Measurements from ENCODE around the gene VN1R5. TPM values are rescaled to one million over a fixed set of nuclear protein-coding genes. Genes with fewer than 3 reads are reported as not detected.

VN1R5 gene
- total and polyA plus RNA-seq, 2 of the 13 experiments (the other 11 are each of a cell fraction or from before 2014, with no cell fraction given): not detected

DNA sequence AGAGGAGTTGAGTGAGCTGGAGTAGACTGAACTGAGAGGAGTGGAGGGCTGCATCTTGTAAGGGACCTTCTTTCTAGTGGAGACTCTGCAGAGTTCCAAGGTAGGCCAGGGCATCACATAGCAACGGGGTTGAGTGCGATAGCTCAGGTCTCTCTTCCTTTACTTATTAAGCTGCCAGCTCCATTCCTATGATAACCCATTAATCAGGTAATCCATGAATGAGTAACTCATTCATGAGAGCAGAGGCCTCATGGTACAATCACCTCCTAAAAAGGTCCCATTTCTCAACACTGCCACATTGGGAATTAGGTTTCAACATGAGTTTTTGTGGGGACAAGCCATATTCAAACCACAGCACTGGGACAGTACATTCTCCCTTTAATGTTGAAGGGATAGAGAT, 21.3 kb downstream of the VN1R5 start:
- BruUV-seq (replicated peaks): no TSS peak
- ATAC-seq: no peak
- Histone ChIP-seq H3K9me3 (ENCODE audit: low read length) (no peaks in the 10 kb centered on the region), H3K4me2 (ENCODE audit: low read depth, low read length) (no peak overlapping the region), H3K79me2 (ENCODE audit: insufficient read depth, low read length) (no peaks in the 10 kb centered on the region), H2AFZ (ENCODE audit: low read length) (no peak overlapping the region), H3K27ac (ENCODE audit: extremely low read length, insufficient read depth, low read length) (no peak overlapping the region), H3K27me3 (ENCODE audit: control insufficient read depth in 1 of 2, insufficient read depth in 2 of 2, low read length in 2 of 2) (no peaks in the 10 kb centered on the region), H3K9ac (ENCODE audit: insufficient read depth, low read depth, low read length) (no peak overlapping the region), H3K4me1 (ENCODE audit: insufficient read depth, low read length) (peaks cover 9% of the 10 kb centered on the region), H3K4me3 (replicated peaks in 1 of 3; ENCODE audit: insufficient read depth in 1 of 3, low read depth in 2 of 3, low read length in 3 of 3) (no peak overlapping the region), H3K36me3 (replicated peaks in 1 of 2; ENCODE audit: control insufficient read depth in 1 of 2, insufficient read depth in 2 of 2, low read length in 2 of 2) (no peaks in the 10 kb centered on the region), H4K20me1 (ENCODE audit: insufficient read depth, low read length) (no peaks in the 10 kb centered on the region)
- CTCF ChIA-PET (ENCODE audit: low intra/inter-chr PET ratio, low total read pairs): no interaction called here
- intact Hi-C loops (cut with micrococcal nuclease; ENCODE audit: unreplicated experiment): no loop called here
- POLR2A ChIA-PET: no interaction called here
- FAIRE-seq: no peak
- no peak for DNase-seq (ENCODE audit: low spot score)
- in situ Hi-C loops (cut with HindIII; ENCODE audit: extremely low pct_ligation_motif_present, low pct_unique_long_range_greater_than_20kb): no loop called here
- TF ChIP-seq HDAC1 (CRISPR knock-in tag; IDR thresholded peaks at IDR 0.05) (no peak), ARID2 (CRISPR knock-in tag; IDR thresholded peaks at IDR 0.05; ENCODE audit: borderline replicate concordance) (no peak), TCF7L2 (IDR thresholded peaks at IDR 0.05; ENCODE audit: low read depth, low read length) (no peak), SMARCC2 (IDR thresholded peaks at IDR 0.05) (no peak), ZFP62 (CRISPR knock-in tag; IDR thresholded peaks at IDR 0.05) (no peak), KLF9 (CRISPR knock-in tag; IDR thresholded peaks at IDR 0.05; ENCODE audit: low read depth) (no peak), MATR3 (CRISPR knock-in tag; IDR thresholded peaks at IDR 0.05) (no peak), ZNF10 (CRISPR knock-in tag; IDR thresholded peaks at IDR 0.05; ENCODE audit: borderline replicate concordance, low read depth) (no peak), IRF2 (CRISPR knock-in tag; IDR thresholded peaks at IDR 0.05) (no peak), ZNF746 (CRISPR knock-in tag; IDR thresholded peaks at IDR 0.05) (no peak), RELA (CRISPR knock-in tag; IDR thresholded peaks at IDR 0.05) (no peak), ATAD3A (CRISPR knock-in tag; IDR thresholded peaks at IDR 0.05) (no peak), ASH2L (IDR thresholded peaks at IDR 0.05; ENCODE audit: insufficient read length, low read depth, low read length) (no peak), MTF1 (CRISPR knock-in tag; IDR thresholded peaks at IDR 0.05) (no peak)
- 92% methylated on average over 2 of the region's 2 CpGs for WGBS (ENCODE audit: low lambda C conversion rate)
